HG03378 (cell line): ENCODE data around the gene NEK11.
A peak's percentile ranks its signal among the peaks of the same experiment; 100 is the strongest.

Experiments
- ATAC-seq: cut with Tn5 transposase; IDR thresholded peaks from one replicate; pipeline ENCODE4 v1.9.1; 2021; ENCODE audit warnings: mild to moderate bottlenecking, moderate library complexity; ENCODE audit not compliant: unreplicated experiment

Gene NEK11

DNA sequence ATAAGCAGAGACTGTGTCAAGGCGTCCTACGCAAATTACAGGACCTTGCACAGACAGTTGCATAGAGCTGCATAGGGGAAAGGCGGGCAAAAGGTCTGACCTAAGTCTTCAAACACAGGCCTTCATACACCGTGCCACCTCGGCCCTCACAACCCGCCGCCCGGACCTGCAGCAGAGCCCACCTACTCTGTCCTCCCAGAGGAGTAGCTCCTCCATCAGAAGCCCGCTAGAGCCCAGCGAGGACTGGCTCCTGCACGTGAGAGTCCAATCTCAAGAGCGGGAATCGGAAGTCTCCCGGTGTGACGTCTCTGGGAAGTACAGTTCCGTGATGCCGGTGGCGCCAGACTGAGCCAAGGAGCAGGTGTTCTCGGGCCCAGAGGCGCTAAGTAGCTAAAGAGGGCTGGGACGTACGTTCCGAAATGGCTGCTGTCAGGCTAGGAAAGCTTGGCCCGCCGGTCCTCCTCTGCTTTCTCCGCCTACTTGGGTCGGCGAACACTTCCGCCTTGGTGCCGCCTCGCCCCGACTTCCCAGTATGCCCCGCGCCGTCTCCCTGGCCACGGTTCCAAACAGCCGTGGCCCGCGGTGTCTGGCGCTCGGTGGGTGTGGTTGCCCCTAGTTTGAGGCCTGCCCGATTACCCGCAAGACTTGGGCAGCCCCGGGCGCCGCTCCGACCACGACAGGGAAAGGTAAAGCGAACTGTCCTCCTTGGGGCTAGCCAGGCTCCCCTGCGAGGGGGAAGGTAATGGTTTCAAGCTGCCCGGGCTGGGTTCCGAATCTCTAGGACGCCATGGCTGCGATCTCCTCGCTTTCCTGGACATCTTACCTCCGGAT, at the start of gene NEK11, which contains the start of gene ASTE1:
Gene NEK11 (plus strand): TSS at position 557 of the 831 bp plus-strand sequence. CDS start 2,832 bp downstream, outside the sequence.
Gene ASTE1 (minus strand): TSS at position 505 of the 831 bp plus-strand sequence. CDS start 1,519 bp downstream, outside the sequence.
- ATAC-seq = peak; percentile 94

- no peak for ATAC-seq
Measured at GRCh38 chr3:130979117-130979516, 47.6 kb upstream of the NEK11 start.

DNA sequence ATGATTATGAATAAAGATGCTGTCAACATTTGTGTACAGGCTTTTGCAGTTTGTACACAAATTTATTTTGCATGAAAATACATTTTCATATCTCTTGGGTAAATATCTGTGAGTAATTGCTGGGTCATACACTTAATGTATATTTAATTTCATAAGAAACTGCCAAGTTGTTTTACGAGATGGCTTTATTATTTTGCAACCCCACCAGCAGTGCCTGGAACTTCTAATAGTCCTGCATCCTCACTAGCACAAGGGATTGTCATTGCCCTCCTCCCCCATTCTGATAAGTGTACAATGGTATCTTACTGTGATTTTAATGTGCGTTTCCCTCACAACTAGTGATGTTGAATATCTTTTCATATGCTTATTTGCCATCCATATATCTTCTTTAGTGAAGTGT, 45.2 kb upstream of the NEK11 start:
- no peak for ATAC-seq

- no peak for ATAC-seq
Measured at GRCh38 chr3:130990282-130990681, 36.4 kb upstream of the NEK11 start.

DNA sequence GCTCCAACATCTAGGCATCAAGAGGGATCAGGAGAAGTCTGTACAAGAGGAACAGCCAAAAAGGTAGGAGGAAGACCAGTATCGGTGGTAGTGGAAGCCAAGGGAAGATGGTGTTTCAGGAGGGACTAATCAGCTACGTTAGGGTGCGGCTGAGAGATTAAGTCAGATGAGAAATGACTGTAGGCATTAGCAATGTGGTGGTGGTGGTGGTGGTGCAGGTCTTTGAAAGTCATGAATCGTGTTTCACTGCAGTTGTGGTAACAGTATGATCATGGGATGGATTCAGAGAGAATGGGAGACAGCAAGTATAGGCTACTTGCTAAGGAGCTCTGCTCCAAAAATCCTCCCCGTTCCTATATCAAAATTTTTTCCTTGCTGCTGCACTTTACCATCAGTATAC, 35.6 kb upstream of the NEK11 start:
- no peak for ATAC-seq

- no peak for ATAC-seq
Measured at GRCh38 chr3:130992344-130992743, 34.3 kb upstream of the NEK11 start.

DNA sequence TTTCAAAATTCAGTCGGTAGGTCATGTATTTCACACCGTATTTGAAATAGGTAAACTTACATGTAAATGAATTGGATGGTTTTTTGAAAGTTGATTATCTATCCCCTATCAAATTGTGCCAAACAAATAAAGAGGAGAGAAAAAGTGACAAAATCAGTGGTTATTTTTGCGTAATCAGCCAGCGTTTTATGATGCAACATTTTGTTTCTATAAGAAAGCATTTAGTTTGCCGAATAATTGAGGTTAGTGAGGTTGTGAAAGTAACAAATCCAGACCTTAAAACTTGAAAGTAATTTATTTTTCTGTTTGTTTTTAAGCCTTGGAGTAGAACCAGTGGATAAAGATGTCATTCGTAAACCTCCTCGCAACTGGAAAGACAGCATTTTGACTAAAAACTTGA, 29.4 kb upstream of the NEK11 start:
- ATAC-seq = no peak

- ATAC-seq = no peak
Measured at GRCh38 chr3:131001071-131001470, 25.6 kb upstream of the NEK11 start.

- ATAC-seq = no peak
Measured at GRCh38 chr3:131004603-131005002, 22.1 kb upstream of the NEK11 start.

- no peak for ATAC-seq
Measured at GRCh38 chr3:131007256-131007655, 19.4 kb upstream of the NEK11 start.

DNA sequence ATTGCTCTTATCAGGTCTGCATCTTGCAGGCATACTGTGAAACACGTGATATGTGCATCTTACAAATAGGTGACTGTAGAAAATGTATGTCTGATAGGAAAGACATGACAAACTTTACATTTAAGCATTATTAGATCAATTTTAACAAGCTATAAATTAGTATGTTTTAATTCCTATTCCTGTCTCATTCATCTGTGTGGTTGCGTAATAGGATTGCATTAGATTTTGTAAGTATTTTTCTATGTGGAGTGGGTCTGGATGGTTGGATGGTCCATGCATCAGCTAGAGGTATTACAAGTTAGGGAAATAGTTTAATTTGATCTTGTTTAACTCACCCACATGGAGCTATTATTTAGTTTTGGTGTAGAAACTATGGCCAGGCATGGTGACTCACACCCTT, 18.9 kb upstream of the NEK11 start:
- ATAC-seq = no peak

- ATAC-seq = no peak
Measured at GRCh38 chr3:131008326-131008725, 18.4 kb upstream of the NEK11 start.

DNA sequence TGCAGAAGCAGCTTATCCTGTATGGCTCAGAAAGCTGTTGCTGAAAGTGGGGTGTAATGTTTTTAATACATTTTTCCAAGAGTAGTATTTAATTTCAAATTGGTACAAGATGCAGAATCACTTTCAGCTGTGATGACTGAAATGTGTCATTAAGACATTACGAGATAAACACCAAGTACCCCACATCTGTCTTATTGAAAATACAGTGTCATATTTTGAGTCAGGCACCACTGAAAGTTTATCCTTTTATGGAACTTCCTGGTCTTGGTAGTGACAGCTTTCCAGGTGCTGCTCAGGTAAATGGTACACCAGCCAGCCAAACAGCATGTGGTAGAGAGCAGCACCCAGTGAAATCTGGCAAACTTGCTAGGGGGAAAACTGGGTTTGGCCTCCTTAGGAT, 17.0 kb upstream of the NEK11 start:
- ATAC-seq = no peak

DNA sequence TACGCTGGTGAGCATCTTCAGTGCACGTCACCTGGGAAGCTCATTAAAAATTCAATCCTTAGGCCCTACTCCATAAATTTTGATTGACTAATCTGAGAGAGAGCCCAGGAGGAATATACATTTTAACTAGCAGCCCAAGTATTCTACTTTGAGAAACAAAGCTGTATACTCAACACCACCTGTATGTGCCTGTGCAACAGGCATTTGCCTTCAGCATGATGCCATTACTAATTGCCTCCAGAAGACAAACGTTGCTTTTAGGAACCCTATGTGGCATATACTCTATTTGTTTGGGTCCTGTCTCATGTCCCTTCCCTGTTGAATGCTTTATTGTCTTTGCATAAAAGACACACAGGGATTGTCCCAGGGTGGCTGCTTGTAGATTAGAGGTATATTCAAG, 7.7 kb upstream of the NEK11 start:
- no peak for ATAC-seq

DNA sequence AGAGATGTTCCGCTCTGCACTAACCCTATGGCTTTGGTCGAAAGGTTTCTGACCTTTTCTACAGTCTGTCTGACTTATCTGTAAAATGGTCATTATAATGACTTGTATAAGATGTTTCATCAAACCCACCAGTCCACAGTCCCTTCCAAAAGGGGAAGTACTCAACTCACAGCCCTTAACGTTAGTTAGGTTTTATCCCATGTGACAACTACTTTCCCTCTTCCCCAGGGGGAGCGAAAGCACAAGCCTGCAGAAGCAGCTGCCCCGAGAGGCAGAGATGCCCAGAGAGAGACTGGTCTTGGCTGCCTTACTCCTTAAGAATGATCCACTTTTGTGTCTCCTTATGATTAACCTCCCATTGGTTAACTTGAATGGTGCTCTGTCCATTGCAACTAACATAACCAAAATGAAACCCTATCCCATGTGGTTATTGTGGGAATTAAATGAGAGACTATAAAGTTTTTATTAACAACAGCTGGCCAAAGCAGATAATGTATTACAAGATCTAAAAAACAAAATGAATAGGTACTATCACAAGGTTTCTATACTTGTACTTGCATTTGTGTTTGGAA, 6.5 kb upstream of the NEK11 start:
- ATAC-seq = no peak

DNA sequence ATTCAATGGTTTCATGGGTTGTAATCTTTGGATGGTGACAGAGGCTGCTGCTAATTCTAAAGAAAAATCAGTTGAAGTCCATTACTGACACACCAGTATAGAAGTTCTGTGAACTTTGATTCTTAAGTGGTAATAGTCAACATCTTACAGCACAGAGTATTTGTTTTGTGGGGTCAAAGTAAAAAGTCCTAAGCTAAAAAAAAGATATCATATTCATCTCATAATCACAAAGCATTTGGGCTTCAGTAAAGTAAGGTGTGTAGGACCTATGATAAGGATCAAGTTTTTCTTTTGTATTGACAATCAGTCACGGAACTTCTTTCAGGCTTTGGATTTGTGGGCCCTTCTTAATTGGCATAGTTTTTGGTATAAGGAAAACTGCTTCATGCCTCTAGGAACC, 1.1 kb upstream of the NEK11 start:
- ATAC-seq = no peak

DNA sequence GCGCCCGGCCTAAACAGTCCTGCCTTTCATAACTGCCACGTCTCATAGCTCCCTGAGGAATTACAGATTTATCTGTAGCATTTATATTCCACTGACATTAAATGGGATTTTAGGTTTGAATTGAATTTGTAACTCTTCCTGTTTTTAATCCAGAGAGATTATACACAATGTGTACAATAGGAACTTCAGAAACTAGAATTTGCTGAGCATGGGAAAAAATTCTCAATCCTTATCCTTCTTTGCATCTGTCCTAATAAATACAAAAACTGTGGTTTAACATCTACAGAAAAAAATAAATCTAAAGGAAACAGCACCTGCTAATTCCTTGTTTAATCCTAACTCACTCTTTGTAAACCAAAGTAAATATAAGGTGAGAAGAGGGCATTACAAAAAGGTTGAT, 2.2 kb downstream of the NEK11 start:
- ATAC-seq = no peak

DNA sequence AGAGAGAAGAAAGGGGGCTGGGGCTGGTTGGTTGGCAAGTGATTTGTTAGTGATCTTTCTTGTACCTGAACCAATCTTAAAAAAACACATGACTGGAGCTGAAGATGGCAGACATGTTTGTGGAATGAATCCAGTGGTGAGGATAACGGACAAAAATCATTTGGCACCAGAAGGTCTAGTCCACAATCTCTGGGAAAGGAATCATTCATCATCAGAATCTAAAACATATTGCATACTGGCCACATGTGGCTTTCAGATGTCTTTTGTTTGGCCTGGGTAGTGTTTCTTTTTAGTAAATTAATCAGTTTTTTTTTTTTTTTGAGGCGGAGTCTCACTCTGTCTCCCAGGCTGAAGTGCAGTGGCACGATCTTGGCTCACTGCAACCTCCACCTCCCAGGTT, 5.0 kb downstream of the NEK11 start:
- no peak for ATAC-seq

GRCh38 chr3:131033480-131034080, 6.9 kb downstream of the NEK11 start:
- ATAC-seq = peak; percentile 45

DNA sequence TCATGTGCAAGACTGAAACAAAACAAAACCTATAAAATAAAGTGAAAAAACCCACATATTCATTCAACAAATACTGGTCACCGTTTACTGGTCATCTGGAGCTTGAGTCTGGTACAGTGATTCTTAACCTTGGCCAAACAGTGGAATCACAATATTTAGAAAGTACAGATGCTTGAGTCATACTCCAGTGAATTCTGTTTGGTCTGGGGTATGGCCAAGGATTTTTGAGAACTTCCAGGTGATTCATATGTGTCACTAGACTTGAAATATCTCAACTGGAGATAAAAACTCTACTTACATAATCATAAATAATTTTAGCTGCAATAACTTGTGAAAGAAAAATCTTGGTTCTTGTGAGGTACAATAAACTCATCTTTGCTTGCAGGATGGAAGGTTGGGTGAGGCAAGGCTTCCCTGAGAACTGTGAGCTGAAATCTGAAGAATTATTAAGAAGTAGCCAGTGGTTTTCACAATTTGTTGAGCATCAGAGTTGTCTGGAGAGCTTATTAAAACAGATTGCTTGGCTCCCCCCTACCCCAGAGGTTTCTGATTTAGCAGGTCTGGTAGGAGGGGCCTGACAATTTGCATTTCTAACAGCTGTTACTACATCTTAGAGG, 9.6 kb downstream of the NEK11 start:
- no peak for ATAC-seq

DNA sequence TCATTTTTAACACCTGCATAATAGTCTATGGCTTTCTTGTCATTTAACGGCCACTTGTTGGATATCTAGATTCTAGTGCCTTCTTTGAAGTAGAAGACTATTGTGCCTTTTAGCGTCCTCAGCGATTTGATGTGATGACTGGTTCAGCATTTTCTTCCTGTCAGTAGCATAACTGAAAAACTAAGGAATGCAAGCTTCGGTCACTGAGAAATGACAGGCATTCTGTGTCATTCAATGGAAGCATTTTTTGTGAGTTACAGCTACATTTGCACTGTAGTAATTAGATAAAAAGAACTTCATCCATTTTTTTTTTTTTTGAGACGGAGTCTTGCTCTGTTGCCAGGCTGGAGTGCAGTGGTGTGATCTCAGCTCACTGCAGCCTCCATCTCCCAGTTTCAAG, 10.3 kb downstream of the NEK11 start:
- ATAC-seq = no peak

DNA sequence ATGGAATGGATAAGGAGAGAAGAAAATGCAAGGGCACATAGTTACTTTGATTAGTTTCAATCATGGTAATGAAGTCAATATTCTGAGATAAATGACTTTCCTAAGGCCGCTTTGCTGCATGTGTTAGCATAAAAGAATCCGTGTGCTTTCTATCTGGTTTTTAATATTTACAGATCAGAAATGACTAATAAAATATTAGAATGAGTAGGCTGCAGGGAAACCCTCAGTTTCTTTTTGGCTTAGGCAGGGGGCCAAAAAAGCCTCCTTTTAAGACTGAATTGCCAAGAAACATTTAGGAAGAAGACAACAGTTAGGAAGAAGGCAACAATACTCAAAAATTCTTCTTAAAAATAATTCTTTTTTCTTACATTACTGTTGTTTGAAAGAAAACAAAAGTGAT, 11.6 kb downstream of the NEK11 start:
- ATAC-seq = no peak
